K562 (cell line): ENCODE measurements around the gene NECAB3. TPM values are rescaled to one million over a fixed set of nuclear protein-coding genes. Genes with fewer than 3 reads are reported as not detected.

Experiments used
- FOXP1 ChIP-seq: sonication (generic); formaldehyde crosslinking; IDR thresholded peaks from 2 replicates; pipeline ENCODE4 v1.8.0; 2022; ENCODE audit warnings: mild to moderate bottlenecking, missing genetic modification reagents
- NFXL1 ChIP-seq: fragments of 450-650 bp; formaldehyde crosslinking; IDR thresholded peaks from 2 replicates; pipeline ENCODE4 v1.4.0; 2021; ENCODE audit warnings: mild to moderate bottlenecking
- POLR3A ChIP-seq: IDR thresholded peaks from 2 replicates; pipeline ENCODE4 v1.6.1; 2011; ENCODE audit warnings: borderline replicate concordance, mild to moderate bottlenecking, moderate library complexity; ENCODE audit not compliant: insufficient read length, insufficient read depth; ENCODE audit errors: extremely low read depth
- POU5F1 ChIP-seq: fragments of 150-350 bp; IDR thresholded peaks from 2 replicates; pipeline ENCODE4 v1.6.1; 2014; ENCODE audit warnings: borderline replicate concordance, low read length, low read depth, mild to moderate bottlenecking; ENCODE audit not compliant: partially characterized antibody
- TRIM28 ChIP-seq: fragments of 450-650 bp; IDR thresholded peaks from 2 replicates; pipeline ENCODE4 v1.6.1; 2017
- ZNF77 ChIP-seq: fragments of 250-450 bp; sonication (Bioruptor Pico); IDR thresholded peaks from 2 replicates; pipeline ENCODE4 v1.5.0; 2020
- polyA plus RNA-seq, 8 experiments: library from polyadenylated mRNA; depleted of rRNA in 4 of 8; stranded (reverse) in 5 of 8; unstranded in 3 of 8; fragments of >200 nt; fragmentation: Nextera tagmentation in 2 of 8; fragmentation: Illumina TruSeq in 1 of 8; extraction: Ambion mirVana in 2 of 8; extraction: Trizol in 1 of 8; gene quantifications; 2 replicates each; pipeline versions ENCODE4 v1.2.1 to v1.2.3, GENCODE V29; 2011 to 2014; ENCODE audit warnings: inconsistent platforms in 1 of 8, missing spikeins in 1 of 8
- total RNA-seq, 7 experiments: library from RNA; depleted of rRNA in 6 of 7; stranded (reverse); fragments of >200 nt in 6 of 7; fragmentation: Illumina TruSeq in 2 of 7; extraction: Trizol in 2 of 7; gene quantifications; 2 replicates each; pipeline versions ENCODE4 v1.2.1 to v1.2.3, GENCODE V29; 2011 to 2021; ENCODE audit warnings: low replicate concordance in 1 of 7
- TF ChIP-seq, protein P1 (sequence below): fragments of 450-650 bp; IDR thresholded peaks from 2 replicates; pipeline ENCODE4 v1.6.1; 2017; ENCODE audit warnings: antibody characterized with exemption
- TF ChIP-seq, protein P2 (sequence below): sonication (generic); formaldehyde crosslinking; IDR thresholded peaks from 2 replicates; pipeline ENCODE4 v1.8.1; 2023; ENCODE audit warnings: mild to moderate bottlenecking, missing genetic modification reagents, moderate library complexity
- TF ChIP-seq, protein P3 (sequence below): fragments of 450-650 bp; IDR thresholded peaks from 2 replicates; pipeline ENCODE4 v1.6.1; 2017; ENCODE audit warnings: mild to moderate bottlenecking, moderate library complexity
- TF ChIP-seq, protein P4 (sequence below): fragments of 450-650 bp; IDR thresholded peaks from 2 replicates; pipeline ENCODE4 v1.6.1; 2016; ENCODE audit warnings: antibody characterized with exemption

Gene NECAB3
- total and polyA plus RNA-seq, 9 of the 15 experiments (the other 6 are each of a cell fraction or from before 2014, with no cell fraction given), result 0.94 to 63.3 (median 31.5) TPM

DNA sequence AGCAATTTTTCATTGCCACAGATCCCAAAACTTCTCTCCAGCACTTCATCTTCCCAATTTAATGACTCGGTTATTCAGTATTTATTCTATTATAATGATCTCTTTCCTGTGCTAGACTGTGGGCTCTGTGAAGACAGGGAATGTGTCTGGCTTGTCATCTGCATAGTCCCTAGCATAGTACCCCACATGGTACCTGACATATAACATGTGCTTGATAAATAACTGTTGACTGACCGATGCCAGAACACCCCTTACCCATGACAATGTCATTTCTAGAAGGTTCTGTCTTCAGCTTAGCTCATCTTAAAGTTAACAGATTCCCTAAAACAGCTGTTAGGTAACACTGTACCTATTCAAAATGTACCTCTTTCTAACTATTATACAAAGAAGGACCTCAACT, 42.3 kb upstream of the NECAB3 start (continued):
- TF ChIP-seq, protein P1, sequence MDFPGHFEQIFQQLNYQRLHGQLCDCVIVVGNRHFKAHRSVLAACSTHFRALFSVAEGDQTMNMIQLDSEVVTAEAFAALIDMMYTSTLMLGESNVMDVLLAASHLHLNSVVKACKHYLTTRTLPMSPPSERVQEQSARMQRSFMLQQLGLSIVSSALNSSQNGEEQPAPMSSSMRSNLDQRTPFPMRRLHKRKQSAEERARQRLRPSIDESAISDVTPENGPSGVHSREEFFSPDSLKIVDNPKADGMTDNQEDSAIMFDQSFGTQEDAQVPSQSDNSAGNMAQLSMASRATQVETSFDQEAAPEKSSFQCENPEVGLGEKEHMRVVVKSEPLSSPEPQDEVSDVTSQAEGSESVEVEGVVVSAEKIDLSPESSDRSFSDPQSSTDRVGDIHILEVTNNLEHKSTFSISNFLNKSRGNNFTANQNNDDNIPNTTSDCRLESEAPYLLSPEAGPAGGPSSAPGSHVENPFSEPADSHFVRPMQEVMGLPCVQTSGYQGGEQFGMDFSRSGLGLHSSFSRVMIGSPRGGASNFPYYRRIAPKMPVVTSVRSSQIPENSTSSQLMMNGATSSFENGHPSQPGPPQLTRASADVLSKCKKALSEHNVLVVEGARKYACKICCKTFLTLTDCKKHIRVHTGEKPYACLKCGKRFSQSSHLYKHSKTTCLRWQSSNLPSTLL, result no peak
- no peak for TF ChIP-seq FOXP1 (CRISPR knock-in tag)
- TF ChIP-seq ZNF77 (CRISPR knock-in tag), result no peak
- TF ChIP-seq, protein P2, sequence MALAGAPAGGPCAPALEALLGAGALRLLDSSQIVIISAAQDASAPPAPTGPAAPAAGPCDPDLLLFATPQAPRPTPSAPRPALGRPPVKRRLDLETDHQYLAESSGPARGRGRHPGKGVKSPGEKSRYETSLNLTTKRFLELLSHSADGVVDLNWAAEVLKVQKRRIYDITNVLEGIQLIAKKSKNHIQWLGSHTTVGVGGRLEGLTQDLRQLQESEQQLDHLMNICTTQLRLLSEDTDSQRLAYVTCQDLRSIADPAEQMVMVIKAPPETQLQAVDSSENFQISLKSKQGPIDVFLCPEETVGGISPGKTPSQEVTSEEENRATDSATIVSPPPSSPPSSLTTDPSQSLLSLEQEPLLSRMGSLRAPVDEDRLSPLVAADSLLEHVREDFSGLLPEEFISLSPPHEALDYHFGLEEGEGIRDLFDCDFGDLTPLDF (CRISPR knock-in tag), result no peak
- no peak for TF ChIP-seq POU5F1
- TF ChIP-seq POLR3A, result no peak
- TF ChIP-seq TRIM28, result no peak
- no peak for TF ChIP-seq NFXL1 (CRISPR knock-in tag)
- TF ChIP-seq, protein P3, sequence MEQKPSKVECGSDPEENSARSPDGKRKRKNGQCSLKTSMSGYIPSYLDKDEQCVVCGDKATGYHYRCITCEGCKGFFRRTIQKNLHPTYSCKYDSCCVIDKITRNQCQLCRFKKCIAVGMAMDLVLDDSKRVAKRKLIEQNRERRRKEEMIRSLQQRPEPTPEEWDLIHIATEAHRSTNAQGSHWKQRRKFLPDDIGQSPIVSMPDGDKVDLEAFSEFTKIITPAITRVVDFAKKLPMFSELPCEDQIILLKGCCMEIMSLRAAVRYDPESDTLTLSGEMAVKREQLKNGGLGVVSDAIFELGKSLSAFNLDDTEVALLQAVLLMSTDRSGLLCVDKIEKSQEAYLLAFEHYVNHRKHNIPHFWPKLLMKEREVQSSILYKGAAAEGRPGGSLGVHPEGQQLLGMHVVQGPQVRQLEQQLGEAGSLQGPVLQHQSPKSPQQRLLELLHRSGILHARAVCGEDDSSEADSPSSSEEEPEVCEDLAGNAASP, result no peak
- TF ChIP-seq, protein P4, sequence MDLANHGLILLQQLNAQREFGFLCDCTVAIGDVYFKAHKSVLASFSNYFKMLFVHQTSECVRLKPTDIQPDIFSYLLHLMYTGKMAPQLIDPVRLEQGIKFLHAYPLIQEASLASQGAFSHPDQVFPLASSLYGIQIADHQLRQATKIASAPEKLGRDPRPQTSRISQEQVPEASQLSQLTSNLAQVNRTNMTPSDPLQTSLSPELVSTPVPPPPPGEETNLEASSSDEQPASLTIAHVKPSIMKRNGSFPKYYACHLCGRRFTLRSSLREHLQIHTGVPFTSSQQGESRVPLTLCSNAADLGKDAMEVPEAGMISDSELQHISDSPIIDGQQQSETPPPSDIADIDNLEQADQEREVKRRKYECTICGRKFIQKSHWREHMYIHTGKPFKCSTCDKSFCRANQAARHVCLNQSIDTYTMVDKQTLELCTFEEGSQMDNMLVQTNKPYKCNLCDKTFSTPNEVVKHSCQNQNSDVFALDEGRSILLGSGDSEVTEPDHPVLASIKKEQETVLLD, result no peak
